Liver (tissue), 3 donors: ENCODE measurements around the gene ABHD17A.
"Not testable (repeated sequence)": the region's sequence is repeated elsewhere in the genome, so short reads cannot be mapped to it uniquely, and the experiment has no call there.

Experiments used
- EGR1 ChIP-seq, 2 donors: IDR thresholded peaks; 2 replicates each; pipeline ENCODE4 v1.6.1; 2016 to 2018; ENCODE audit warnings: antibody characterized with exemption in 2 of 2, low read depth in 2 of 2
- GABPA ChIP-seq, 2 donors: IDR thresholded peaks in 1 of 2; conservative IDR thresholded peaks in 1 of 2; 2 replicates each; pipeline ENCODE4 v1.6.1; 2016; ENCODE audit warnings: antibody characterized with exemption in 2 of 2, mild to moderate bottlenecking in 1 of 2, moderate library complexity in 1 of 2
- HNF4A ChIP-seq, 2 donors: conservative IDR thresholded peaks; 2 replicates each; pipeline ENCODE4 v1.6.1; 2016; ENCODE audit warnings: antibody characterized with exemption in 2 of 2, mild to moderate bottlenecking in 2 of 2
- JUND ChIP-seq, 2 donors: IDR thresholded peaks; 2 replicates each; pipeline ENCODE4 v1.6.1; 2016; ENCODE audit warnings: antibody characterized with exemption in 2 of 2
- MAX ChIP-seq: IDR thresholded peaks from 2 replicates; pipeline ENCODE4 v1.6.1; 2016; ENCODE audit warnings: antibody characterized with exemption
- RAD21 ChIP-seq, 2 donors: IDR thresholded peaks; 2 replicates each; pipeline ENCODE4 v1.6.1; 2016; ENCODE audit warnings: antibody characterized with exemption in 2 of 2, mild to moderate bottlenecking in 2 of 2
- SP1 ChIP-seq: IDR thresholded peaks from 2 replicates; pipeline ENCODE4 v1.6.1; 2018; ENCODE audit warnings: antibody characterized with exemption, mild to moderate bottlenecking
- TAF1 ChIP-seq: conservative IDR thresholded peaks from 2 replicates; pipeline ENCODE4 v1.6.1; 2016; ENCODE audit warnings: antibody characterized with exemption, mild to moderate bottlenecking
- YY1 ChIP-seq: IDR thresholded peaks from 2 replicates; pipeline ENCODE4 v1.6.1; 2016; ENCODE audit warnings: antibody characterized with exemption, mild to moderate bottlenecking
- ZBTB33 ChIP-seq: IDR thresholded peaks from 2 replicates; pipeline ENCODE4 v1.6.1; 2016; ENCODE audit warnings: antibody characterized with exemption
- TF ChIP-seq, protein P1 (sequence below): fragments of 150-350 bp; IDR thresholded peaks from 2 replicates; pipeline ENCODE4 v1.5.1; 2017; ENCODE audit warnings: improper control_type of control experiment, low read depth, low read length; ENCODE audit not compliant: missing input control
- TF ChIP-seq, protein P2 (sequence below): IDR thresholded peaks from 2 replicates; pipeline ENCODE4 v1.6.1; 2016; ENCODE audit warnings: antibody characterized with exemption
- TF ChIP-seq, protein P3 (sequence below): IDR thresholded peaks from 2 replicates; pipeline ENCODE4 v1.6.1; 2016; ENCODE audit warnings: antibody characterized with exemption, mild to moderate bottlenecking
- donor health status: healthy.
- donor health status: healthy.

GRCh38 chr19:1875265-1875645 lies 10.0 kb downstream of the ABHD17A start:
- TF ChIP-seq GABPA (IDR thresholded peaks at IDR 0.05 in 1 of 2, conservative IDR thresholded peaks at IDR 0.05 in 1 of 2); JUND (IDR thresholded peaks at IDR 0.05); TAF1; EGR1 (IDR thresholded peaks at IDR 0.05; ENCODE audit: low read depth in 2 of 2); RAD21 (IDR thresholded peaks at IDR 0.05); HNF4A (conservative IDR thresholded peaks at IDR 0.05); MAX; YY1; SP1; ZBTB33: not testable (repeated sequence)
- TF ChIP-seq, protein P1, sequence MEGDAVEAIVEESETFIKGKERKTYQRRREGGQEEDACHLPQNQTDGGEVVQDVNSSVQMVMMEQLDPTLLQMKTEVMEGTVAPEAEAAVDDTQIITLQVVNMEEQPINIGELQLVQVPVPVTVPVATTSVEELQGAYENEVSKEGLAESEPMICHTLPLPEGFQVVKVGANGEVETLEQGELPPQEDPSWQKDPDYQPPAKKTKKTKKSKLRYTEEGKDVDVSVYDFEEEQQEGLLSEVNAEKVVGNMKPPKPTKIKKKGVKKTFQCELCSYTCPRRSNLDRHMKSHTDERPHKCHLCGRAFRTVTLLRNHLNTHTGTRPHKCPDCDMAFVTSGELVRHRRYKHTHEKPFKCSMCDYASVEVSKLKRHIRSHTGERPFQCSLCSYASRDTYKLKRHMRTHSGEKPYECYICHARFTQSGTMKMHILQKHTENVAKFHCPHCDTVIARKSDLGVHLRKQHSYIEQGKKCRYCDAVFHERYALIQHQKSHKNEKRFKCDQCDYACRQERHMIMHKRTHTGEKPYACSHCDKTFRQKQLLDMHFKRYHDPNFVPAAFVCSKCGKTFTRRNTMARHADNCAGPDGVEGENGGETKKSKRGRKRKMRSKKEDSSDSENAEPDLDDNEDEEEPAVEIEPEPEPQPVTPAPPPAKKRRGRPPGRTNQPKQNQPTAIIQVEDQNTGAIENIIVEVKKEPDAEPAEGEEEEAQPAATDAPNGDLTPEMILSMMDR = not testable (repeated sequence)
- TF ChIP-seq, protein P2, sequence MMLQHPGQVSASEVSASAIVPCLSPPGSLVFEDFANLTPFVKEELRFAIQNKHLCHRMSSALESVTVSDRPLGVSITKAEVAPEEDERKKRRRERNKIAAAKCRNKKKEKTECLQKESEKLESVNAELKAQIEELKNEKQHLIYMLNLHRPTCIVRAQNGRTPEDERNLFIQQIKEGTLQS = not testable (repeated sequence)
- TF ChIP-seq, protein P3, sequence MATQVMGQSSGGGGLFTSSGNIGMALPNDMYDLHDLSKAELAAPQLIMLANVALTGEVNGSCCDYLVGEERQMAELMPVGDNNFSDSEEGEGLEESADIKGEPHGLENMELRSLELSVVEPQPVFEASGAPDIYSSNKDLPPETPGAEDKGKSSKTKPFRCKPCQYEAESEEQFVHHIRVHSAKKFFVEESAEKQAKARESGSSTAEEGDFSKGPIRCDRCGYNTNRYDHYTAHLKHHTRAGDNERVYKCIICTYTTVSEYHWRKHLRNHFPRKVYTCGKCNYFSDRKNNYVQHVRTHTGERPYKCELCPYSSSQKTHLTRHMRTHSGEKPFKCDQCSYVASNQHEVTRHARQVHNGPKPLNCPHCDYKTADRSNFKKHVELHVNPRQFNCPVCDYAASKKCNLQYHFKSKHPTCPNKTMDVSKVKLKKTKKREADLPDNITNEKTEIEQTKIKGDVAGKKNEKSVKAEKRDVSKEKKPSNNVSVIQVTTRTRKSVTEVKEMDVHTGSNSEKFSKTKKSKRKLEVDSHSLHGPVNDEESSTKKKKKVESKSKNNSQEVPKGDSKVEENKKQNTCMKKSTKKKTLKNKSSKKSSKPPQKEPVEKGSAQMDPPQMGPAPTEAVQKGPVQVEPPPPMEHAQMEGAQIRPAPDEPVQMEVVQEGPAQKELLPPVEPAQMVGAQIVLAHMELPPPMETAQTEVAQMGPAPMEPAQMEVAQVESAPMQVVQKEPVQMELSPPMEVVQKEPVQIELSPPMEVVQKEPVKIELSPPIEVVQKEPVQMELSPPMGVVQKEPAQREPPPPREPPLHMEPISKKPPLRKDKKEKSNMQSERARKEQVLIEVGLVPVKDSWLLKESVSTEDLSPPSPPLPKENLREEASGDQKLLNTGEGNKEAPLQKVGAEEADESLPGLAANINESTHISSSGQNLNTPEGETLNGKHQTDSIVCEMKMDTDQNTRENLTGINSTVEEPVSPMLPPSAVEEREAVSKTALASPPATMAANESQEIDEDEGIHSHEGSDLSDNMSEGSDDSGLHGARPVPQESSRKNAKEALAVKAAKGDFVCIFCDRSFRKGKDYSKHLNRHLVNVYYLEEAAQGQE = not testable (repeated sequence)
